Hematopoietic multipotent progenitor cell treated with erythropoietin and hydrocortisone succinate and interleukin-3 and kit ligand, for 17 days (in vitro differentiated cells): ENCODE measurements around the gene SPINK13.
"Not testable (repeated sequence)": the region's sequence is repeated elsewhere in the genome, so short reads cannot be mapped to it uniquely, and the experiment has no call there.

ENCODE experiments used
- DNase-seq: peaks from one replicate; pipeline ENCODE4 v3.0.0-alpha.2; 2015; ENCODE audit warnings: low spot score

Gene SPINK13

DNA sequence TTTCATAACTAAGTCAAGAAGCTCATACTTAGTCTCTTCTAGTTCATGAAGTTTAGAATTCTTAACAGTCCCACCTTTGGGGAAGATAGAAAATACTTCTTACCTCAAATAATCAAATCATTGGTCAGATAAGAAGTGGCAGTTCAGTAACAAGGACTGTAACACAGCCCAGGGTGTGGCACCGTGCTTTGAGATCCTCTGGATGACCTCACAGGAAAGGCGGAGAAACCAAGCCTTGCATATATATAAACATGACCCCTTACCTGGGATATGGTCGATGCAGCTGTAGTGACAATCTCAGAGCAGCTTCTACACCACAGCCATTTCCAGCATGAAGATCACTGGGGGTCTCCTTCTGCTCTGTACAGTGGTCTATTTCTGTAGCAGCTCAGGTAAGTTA, 43.6 kb downstream of the SPINK13 start, which contains the start of gene SPINK7:
SPINK7 (plus strand) TSS at position 271 of the 400 bp plus-strand sequence; CDS start at position 332, 61 bp downstream.
- no peak for DNase-seq

DNA sequence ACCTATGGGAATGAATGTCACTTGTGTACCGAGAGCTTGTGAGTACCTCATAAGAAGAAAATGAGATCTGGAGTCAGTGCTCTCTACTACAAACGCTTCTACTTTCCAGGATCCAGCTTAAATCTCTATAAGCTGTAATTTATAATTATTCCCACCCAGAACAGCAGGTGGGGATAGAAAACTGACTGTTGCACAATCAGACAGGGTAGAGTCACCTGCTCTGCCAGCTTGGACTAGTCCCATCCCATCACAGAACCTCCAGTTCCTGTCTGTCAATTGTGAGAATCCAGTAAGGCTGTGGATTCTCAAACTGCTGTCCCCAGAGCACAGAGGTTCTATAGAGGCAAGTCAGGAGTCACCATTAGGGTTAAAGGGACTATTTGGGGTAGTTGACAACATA, 45.6 kb downstream of the SPINK13 start:
- no peak for DNase-seq

DNA sequence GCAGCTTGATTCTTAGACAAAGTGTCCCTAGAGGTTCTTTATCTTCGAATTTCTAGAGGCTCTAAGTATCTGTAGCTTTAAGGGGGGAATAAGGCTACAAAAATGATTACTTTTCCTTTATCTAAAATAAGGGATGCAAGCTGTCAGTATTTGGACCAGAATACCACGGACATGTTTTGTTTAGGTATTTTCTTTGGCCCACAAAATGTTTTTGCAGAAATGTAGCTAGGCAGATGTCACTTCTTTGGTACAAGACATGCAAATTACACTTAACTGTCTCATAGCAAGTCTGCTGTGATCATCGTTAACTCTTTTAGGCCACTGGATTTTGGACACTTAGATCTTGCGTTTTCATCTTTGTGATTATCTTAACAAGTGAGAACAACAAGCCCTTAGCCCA, 46.1 kb downstream of the SPINK13 start:
- DNase-seq = no peak

DNA sequence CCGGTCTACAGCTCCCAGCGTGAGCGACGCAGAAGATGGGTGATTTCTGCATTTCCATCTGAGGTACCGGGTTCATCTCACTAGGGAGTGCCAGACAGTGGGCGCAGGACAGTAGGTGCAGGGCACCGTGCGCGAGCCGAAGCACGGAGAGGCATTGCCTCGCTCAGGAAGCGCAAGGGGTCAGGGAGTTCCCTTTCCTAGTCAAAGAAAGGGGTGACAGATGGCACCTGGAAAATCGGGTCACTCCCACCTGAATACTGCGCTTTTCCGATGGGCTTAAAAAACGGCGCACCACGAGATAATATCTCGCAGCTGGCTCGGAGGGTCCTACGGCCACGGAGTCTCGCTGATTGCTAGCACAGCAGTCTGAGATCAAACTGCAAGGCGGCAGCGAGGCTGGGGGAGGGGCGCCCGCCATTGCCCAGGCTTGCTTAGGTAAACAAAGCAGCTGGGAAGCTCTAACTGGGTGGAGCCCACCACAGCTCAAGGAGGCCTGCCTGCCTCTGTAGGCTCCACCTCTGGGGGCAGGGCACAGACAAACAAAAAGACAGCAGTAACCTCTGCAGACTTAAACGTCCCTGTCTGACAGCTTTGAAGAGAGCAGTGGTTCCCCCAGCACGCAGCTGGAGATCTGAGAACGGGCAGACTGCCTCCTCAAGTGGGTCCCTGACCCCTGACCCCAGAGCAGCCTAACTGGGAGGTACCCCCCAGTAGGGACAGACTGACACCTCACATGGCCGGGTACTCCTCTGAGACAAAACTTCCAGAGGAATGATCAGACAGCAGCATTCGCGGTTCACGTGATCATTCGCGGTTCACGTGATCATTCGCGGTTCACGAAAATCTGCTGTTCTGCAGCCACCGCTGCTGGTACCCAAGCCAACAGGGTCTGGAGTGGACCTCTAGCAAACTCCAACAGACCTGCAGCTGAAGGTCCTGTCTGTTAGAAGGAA, 51.7 kb downstream of the SPINK13 start:
- not testable (repeated sequence) for DNase-seq

DNA sequence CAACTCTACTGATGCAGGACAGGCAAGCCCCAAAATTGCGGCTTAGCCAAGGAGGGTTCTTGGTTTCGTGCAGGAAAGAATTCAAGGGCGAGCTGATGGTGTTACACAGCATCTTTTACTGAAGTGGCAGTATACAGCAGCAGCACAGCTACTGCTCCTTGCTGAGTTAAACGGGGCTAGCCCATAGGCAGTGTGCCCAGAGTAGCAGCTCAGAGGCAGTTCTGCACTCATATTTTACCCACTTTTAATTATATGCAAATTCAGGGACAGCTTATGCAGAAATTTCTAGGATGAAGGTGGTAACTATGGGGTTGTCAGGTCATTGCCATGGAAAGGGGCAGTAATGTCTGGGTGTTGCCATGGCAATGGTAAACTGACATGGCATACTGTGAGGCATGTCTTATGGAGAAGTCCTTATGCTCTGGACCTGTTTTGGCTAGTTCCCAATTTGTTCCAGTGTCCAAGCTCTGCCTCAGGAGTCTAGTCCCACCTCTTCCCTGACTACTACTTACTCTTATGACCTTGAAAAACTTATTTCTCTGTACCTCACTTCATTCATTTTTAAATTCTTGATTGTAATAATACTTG, 64.8 kb downstream of the SPINK13 start:
- DNase-seq = no peak

DNA sequence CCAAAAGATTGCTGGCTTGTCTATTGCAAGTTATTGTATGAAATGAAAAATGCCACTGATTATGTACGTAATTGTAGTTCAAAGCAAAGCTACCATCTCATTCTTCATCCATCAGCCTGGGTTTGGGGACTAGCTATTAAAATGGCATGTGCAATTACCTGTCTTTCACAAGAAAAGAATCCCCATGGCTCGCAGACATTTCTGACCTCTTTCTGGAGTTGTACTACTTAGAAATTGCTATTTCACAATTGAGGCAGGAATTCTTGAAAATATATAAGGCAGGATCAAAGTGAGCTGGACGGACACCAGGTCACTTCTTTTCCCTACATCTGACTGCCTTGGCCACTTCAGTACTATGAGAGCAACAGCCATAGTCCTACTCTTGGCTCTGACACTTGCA, 66.7 kb downstream of the SPINK13 start, which contains the start of gene SPINK9:
SPINK9 (plus strand) TSS at position 301 of the 400 bp plus-strand sequence; CDS start at position 356, 55 bp downstream.
- DNase-seq = no peak
